Psoas muscle (tissue), 8 donors: ENCODE data around the gene CACNG5. TPM values are rescaled to one million over a fixed set of nuclear protein-coding genes. Genes with fewer than 3 reads are reported as not detected.

Experiments
- ATAC-seq, 4 donors: fragments of 200-7000 bp; cut with Tn5 transposase; one replicate each; pipeline ENCODE4 v1.9.1; 2020; ENCODE audit warnings: moderate library complexity in 3 of 4, mild to moderate bottlenecking in 2 of 4
- DNase-seq, 2 donors: peaks; one replicate each; pipeline ENCODE4 v3.0.0-alpha.2; 2020
- H3K27ac ChIP-seq: fragments of 200-600 bp; one replicate; pipeline ENCODE4 v1.8.0; 2022
- H3K27me3 ChIP-seq, 3 donors: fragments of 200-600 bp in 1 of 3; one replicate each; pipeline versions ENCODE4 v1.6.1 to v1.8.0; 2013 to 2022; ENCODE audit warnings: low read length in 2 of 3, mild to moderate bottlenecking in 2 of 3, moderate library complexity in 1 of 3; ENCODE audit not compliant: insufficient read depth in 3 of 3
- H3K36me3 ChIP-seq, 2 donors: fragments of 200-600 bp in 1 of 2; one replicate each; pipeline versions ENCODE4 v1.6.1 to v1.8.0; 2013 to 2022; ENCODE audit warnings: low read depth in 1 of 2, mild to moderate bottlenecking in 1 of 2, moderate library complexity in 1 of 2; ENCODE audit not compliant: insufficient read depth in 1 of 2
- H3K4me1 ChIP-seq: fragments of 200-600 bp; one replicate; pipeline ENCODE4 v1.8.0; 2022
- H3K4me3 ChIP-seq: fragments of 200-600 bp; one replicate; pipeline ENCODE4 v1.8.0; 2022; ENCODE audit warnings: mild to moderate bottlenecking
- H3K9me3 ChIP-seq: fragments of 200-600 bp; one replicate; pipeline ENCODE4 v1.8.0; 2022
- CTCF ChIP-seq: fragments of 200-600 bp; IDR thresholded peaks from one replicate; pipeline ENCODE4 v1.8.0; 2022; ENCODE audit warnings: antibody characterized with exemption
- WGBS, 3 donors: extraction: QIAGEN DNeasy Blood & Tissue Kit; methylation state at CpG; one replicate each; pipeline versions ENCODE4 v1.1.6 to v1.1.7; 2013; 5-methylcytosine and 5-hydroxymethylcytosine counted together
- intact Hi-C, 2 donors: fragments of 100-400 bp; cut with DNase I; formaldehyde crosslinking; loops; one replicate each; pipeline versions ENCODE4 v1.11.0 to v1.14.2; 2022
- polyA plus RNA-seq, 3 donors: library from polyadenylated mRNA; stranded (reverse); fragments of 200-250 nt; gene quantifications; one replicate each; pipeline ENCODE4 v1.2.3, GENCODE V29; 2013
- total RNA-seq, 4 donors: library from RNA; stranded (reverse); fragmentation: NEBNext Ultra II Directional in 2 of 4; extraction: Animal tissue kit (Norgen Biotek cat#: 25700) in 2 of 4; gene quantifications; one replicate each; pipeline versions ENCODE4 v1.2.1 to v1.2.4, GENCODE V29; 2021 to 2023
- donor health status: healthy with polysubstance abuse.
- donor health status: DM: no; HTN: no; CAD: no; lungs with moderate emphysema.
- donor health status: Bipolar disorder and iron deficiency.
- donor health status: healthy.
- donor health status: DM: yes; HTN: yes; CAD: no.
- donor health status: DM: no; HTN: no; CAD: no.
- donor health status: DM: no; HTN: no; CAD: no.
- donor health status: DM: yes; HTN: yes; CAD: no.

The CACNG5 gene
- total and polyA plus RNA-seq, 7 donors = not detected

- intact Hi-C loops = no loop called here
Measured at GRCh38 chr17:66833201-66833600, 1.7 kb upstream of the CACNG5 start.

GRCh38 chr17:66834426-66834918, 445 bp upstream of the CACNG5 start:
- H3K4me3 ChIP-seq = no peak overlapping the region
- H3K36me3 ChIP-seq = no peaks in the 10 kb centered on the region
- no peaks in the 10 kb centered on the region for H3K9me3 ChIP-seq
- peaks cover 0 to 37% (median 17%) of the 10 kb centered on the region in 3 donors for H3K27me3 ChIP-seq
- H3K4me1 ChIP-seq = no peaks in the 10 kb centered on the region
- WGBS, 3 donors = 36 to 38% (median 37%) methylated on average over 7 of the region's 7 CpGs
- H3K27ac ChIP-seq = no peak overlapping the region
- intact Hi-C loops = no loop called here
- ATAC-seq (no peak), DNase-seq (no peak)
- no peak for TF ChIP-seq CTCF

More at GRCh38 chr17:66833201-66833600, 1.7 kb upstream of the CACNG5 start:
- Histone ChIP-seq H3K9me3 (no peaks in the 10 kb centered on the region), H3K4me3 (no peak overlapping the region), H3K36me3 (no peaks in the 10 kb centered on the region), H3K27ac (no peak overlapping the region), H3K27me3 (peaks cover 0 to 37% (median 17%) of the 10 kb centered on the region in 3 donors), H3K4me1 (no peaks in the 10 kb centered on the region)
- ATAC-seq (no peak), DNase-seq (no peak)
- no peak for TF ChIP-seq CTCF
- 84 to 87% (median 85%) methylated on average over 4 of the region's 4 CpGs for WGBS, 3 donors

GRCh38 chr17:66835476-66835875, 559 bp downstream of the CACNG5 start:
- Histone ChIP-seq H3K27ac (no peak overlapping the region), H3K4me1 (no peaks in the 10 kb centered on the region), H3K27me3 (peaks cover 0 to 37% (median 17%) of the 10 kb centered on the region in 3 donors), H3K36me3 (no peaks in the 10 kb centered on the region), H3K9me3 (no peaks in the 10 kb centered on the region), H3K4me3 (no peak overlapping the region)
- WGBS, 3 donors = 34 to 43% (median 41%) methylated on average over 16 of the region's 16 CpGs
- TF ChIP-seq CTCF = no peak
- intact Hi-C loops = no loop called here
- no peak for ATAC-seq
- no peak for DNase-seq

GRCh38 chr17:66836063-66837005, 1.4 kb downstream of the CACNG5 start:
- Histone ChIP-seq H3K27ac (no peak overlapping the region), H3K9me3 (no peaks in the 10 kb centered on the region), H3K4me3 (no peak overlapping the region), H3K27me3 (peaks cover 0 to 37% (median 17%) of the 10 kb centered on the region in 3 donors), H3K4me1 (no peaks in the 10 kb centered on the region), H3K36me3 (no peaks in the 10 kb centered on the region)
- DNase-seq (no peak), ATAC-seq (no peak)
- WGBS, 3 donors = 64 to 68% (median 64%) methylated on average over 11 of the region's 11 CpGs
- intact Hi-C loops = no loop called here
- no peak for TF ChIP-seq CTCF
